Mammary epithelial cell (primary cell): Measurements from ENCODE around the gene IL34.

ENCODE experiments used
- EZH2 ChIP-seq: IDR thresholded peaks from 2 replicates; pipeline ENCODE4 v1.6.1; 2012; ENCODE audit warnings: low read length, inconsistent platforms, borderline replicate concordance
- TF ChIP-seq, protein P1 (sequence below), 2 donors: IDR thresholded peaks in 1 of 2; conservative IDR thresholded peaks in 1 of 2; 2 replicates each; pipeline ENCODE4 v1.5.1; 2011 to 2012; ENCODE audit warnings: inconsistent platforms in 2 of 2, low read length in 2 of 2, mild to moderate bottlenecking in 2 of 2, control low read depth in 1 of 2, low read depth in 1 of 2; ENCODE audit not compliant: insufficient read depth in 1 of 2; ENCODE audit errors: extremely low read depth in 1 of 2

DNA sequence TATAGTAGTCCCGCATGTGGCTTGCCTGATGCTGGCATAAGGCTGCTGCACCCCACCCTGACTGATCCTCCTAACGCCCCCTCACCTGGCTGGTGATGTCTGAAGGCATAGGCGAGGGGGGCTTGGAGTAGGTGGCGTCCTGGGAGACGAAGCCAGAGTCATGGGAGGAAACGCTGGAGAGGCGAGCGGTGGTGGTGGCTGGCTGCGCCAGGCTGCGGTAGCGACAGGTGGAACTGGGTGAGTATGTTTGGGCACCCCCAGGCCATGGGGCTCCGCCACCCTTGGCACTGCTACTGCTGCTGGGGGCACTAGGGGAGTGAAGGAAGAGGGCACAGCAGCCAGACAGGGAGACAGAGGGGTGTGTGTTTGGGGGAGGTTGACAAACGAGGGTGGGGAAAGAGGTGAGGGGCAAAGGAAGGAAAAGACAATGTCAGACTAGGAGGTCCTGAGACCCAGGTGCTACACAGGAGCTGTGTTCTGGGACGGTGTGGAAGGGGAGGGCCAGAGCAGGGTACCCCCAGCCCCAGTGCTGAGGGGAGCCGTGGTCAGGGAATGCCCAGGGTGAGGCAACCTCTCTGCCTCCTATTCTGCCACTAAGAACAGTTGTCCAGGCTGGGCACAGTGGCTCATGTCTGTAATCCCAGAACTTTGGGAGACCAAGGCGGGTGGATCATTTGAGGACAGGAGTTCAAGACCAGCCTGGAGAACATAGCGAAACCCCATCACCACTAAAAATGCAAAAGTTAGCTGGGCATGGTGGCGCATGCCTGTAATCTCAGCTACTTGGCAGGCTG is 28.1 kb downstream of the IL34 start:
- TF ChIP-seq, protein P1, sequence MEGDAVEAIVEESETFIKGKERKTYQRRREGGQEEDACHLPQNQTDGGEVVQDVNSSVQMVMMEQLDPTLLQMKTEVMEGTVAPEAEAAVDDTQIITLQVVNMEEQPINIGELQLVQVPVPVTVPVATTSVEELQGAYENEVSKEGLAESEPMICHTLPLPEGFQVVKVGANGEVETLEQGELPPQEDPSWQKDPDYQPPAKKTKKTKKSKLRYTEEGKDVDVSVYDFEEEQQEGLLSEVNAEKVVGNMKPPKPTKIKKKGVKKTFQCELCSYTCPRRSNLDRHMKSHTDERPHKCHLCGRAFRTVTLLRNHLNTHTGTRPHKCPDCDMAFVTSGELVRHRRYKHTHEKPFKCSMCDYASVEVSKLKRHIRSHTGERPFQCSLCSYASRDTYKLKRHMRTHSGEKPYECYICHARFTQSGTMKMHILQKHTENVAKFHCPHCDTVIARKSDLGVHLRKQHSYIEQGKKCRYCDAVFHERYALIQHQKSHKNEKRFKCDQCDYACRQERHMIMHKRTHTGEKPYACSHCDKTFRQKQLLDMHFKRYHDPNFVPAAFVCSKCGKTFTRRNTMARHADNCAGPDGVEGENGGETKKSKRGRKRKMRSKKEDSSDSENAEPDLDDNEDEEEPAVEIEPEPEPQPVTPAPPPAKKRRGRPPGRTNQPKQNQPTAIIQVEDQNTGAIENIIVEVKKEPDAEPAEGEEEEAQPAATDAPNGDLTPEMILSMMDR (conservative IDR thresholded peaks at IDR 0.05 in 1 of 2, IDR thresholded peaks at IDR 0.05 in 1 of 2; ENCODE audit: extremely low read depth in 1 of 2, insufficient read depth in 1 of 2, low read depth in 1 of 2, low read length in 2 of 2), result no peak
- no peak for TF ChIP-seq EZH2
